PC-9 (cell line): ENCODE data around the gene BCKDHB. TPM values are rescaled to one million over a fixed set of nuclear protein-coding genes. Genes with fewer than 3 reads are reported as not detected.

Experiments
- BruUV-seq: library from RNA; stranded (reverse); fragments of 400-500 nt; replicated peaks from 2 replicates; lab custom pipeline; 2021; lab: Mats Ljungman, UMichigan
- CTCF ChIA-PET: fragments of 300-600 bp; sonication (Branson Sonifier 250); formaldehyde crosslinking; loops from one replicate; lab custom pipeline; 2022; ENCODE audit warnings: antibody characterized with exemption; lab: Charles Lee
- POLR2A ChIA-PET: fragments of 300-600 bp; sonication (Branson Sonifier 250); formaldehyde crosslinking; loops from one replicate; lab custom pipeline; 2022; ENCODE audit warnings: antibody characterized with exemption; ENCODE audit not compliant: unreplicated experiment; lab: Charles Lee
- DNase-seq, 2 experiments: peaks; one replicate each; pipeline versions ENCODE4 v3.0.0 to v3.0.0-alpha.2; 2015 to 2022; ENCODE audit warnings: mixed read lengths in 1 of 2
- H2AFZ ChIP-seq: fragments of 200-600 bp; sonication (generic); 2 replicates; pipeline ENCODE4 v1.8.1; 2017; ENCODE audit warnings: antibody characterized with exemption
- H3F3A ChIP-seq: fragments of 200-600 bp; sonication (generic); 2 replicates; pipeline ENCODE4 v1.8.1; 2017; ENCODE audit warnings: antibody characterized with exemption, mild to moderate bottlenecking, low read depth; ENCODE audit not compliant: insufficient read depth
- H3K27ac ChIP-seq: fragments of 200-600 bp; sonication (generic); 2 replicates; pipeline ENCODE4 v1.6.1; 2016; ENCODE audit warnings: mixed run types
- H3K27me3 ChIP-seq: fragments of 200-600 bp; sonication (generic); 2 replicates; pipeline ENCODE4 v1.6.1; 2016; ENCODE audit warnings: low read depth, mixed run types; ENCODE audit not compliant: insufficient read depth
- H3K36me3 ChIP-seq: fragments of 200-600 bp; sonication (generic); 2 replicates; pipeline ENCODE4 v1.6.1; 2016; ENCODE audit warnings: low read depth, mixed run types
- H3K4me1 ChIP-seq: fragments of 200-600 bp; sonication (generic); replicated peaks from 2 replicates; pipeline ENCODE4 v1.6.1; 2016; ENCODE audit warnings: mixed run types; ENCODE audit not compliant: insufficient read depth
- H3K4me2 ChIP-seq: fragments of 200-600 bp; sonication (generic); 2 replicates; pipeline ENCODE4 v1.6.1; 2017; ENCODE audit warnings: mixed run types
- H3K4me3 ChIP-seq: fragments of 200-600 bp; sonication (generic); 2 replicates; pipeline ENCODE4 v1.6.1; 2016; ENCODE audit warnings: mixed run types
- H3K79me2 ChIP-seq: fragments of 200-600 bp; sonication (generic); 2 replicates; pipeline ENCODE4 v1.6.1; 2017; ENCODE audit warnings: low read depth, mixed run types
- H3K9me2 ChIP-seq: fragments of 200-600 bp; sonication (generic); 2 replicates; pipeline ENCODE4 v1.8.1; 2017; ENCODE audit warnings: mild to moderate bottlenecking; ENCODE audit not compliant: insufficient read depth
- H3K9me3 ChIP-seq: fragments of 200-600 bp; sonication (generic); 2 replicates; pipeline ENCODE4 v1.8.1; 2016; ENCODE audit warnings: low read depth; ENCODE audit not compliant: insufficient read depth
- H4K20me1 ChIP-seq: fragments of 200-600 bp; sonication (generic); 2 replicates; pipeline ENCODE4 v1.8.1; 2017; ENCODE audit not compliant: insufficient read depth
- CTCF ChIP-seq: fragments of 200-600 bp; sonication (generic); conservative IDR thresholded peaks from 2 replicates; pipeline ENCODE4 v1.6.1; 2017; ENCODE audit warnings: mixed run types, antibody characterized with exemption, mild to moderate bottlenecking, moderate library complexity
- EZH2 ChIP-seq: fragments of 200-600 bp; sonication (generic); IDR thresholded peaks from 2 replicates; pipeline ENCODE4 v1.8.0; 2017; ENCODE audit warnings: antibody characterized with exemption, low read depth
- intact Hi-C: fragments of 100-400 bp; cut with micrococcal nuclease; formaldehyde crosslinking; loops from one replicate; pipeline ENCODE4 v1.10.0; 2022; ENCODE audit not compliant: unreplicated experiment
- total RNA-seq: library from RNA; stranded (reverse); gene quantifications from 2 replicates; pipeline ENCODE4 v1.2.3, GENCODE V29; 2021

The BCKDHB gene
- total RNA-seq, 1 experiment from 2014 or later, result 29.7 TPM

- Histone ChIP-seq H3K27ac (no peak overlapping the region), H2AFZ (no peak overlapping the region), H3F3A (no peaks in the 10 kb centered on the region), H3K4me3 (no peak overlapping the region), H3K36me3 (no peaks in the 10 kb centered on the region), H4K20me1 (no peaks in the 10 kb centered on the region), H3K27me3 (no peaks in the 10 kb centered on the region), H3K4me2 (no peak overlapping the region), H3K79me2 (no peaks in the 10 kb centered on the region), H3K9me2 (no peaks in the 10 kb centered on the region), H3K4me1 (no peaks in the 10 kb centered on the region), H3K9me3 (no peaks in the 10 kb centered on the region)
- no TSS peak for BruUV-seq
- ChIA-PET CTCF (no interaction called here), POLR2A (no interaction called here)
- intact Hi-C loops, result no loop called here
- TF ChIP-seq CTCF, result no peak
- TF ChIP-seq EZH2, result no peak
- DNase-seq, result no peak
These were observed 138.6 kb downstream of the BCKDHB start for GRCh38 chr6:80245043-80245442.

- Histone ChIP-seq H3K27me3 (no peaks in the 10 kb centered on the region), H3F3A (no peaks in the 10 kb centered on the region), H2AFZ (no peak overlapping the region), H3K27ac (no peak overlapping the region), H3K4me1 (no peaks in the 10 kb centered on the region), H3K4me3 (no peak overlapping the region), H3K9me2 (no peaks in the 10 kb centered on the region), H4K20me1 (no peaks in the 10 kb centered on the region), H3K79me2 (no peaks in the 10 kb centered on the region), H3K9me3 (no peaks in the 10 kb centered on the region), H3K4me2 (no peak overlapping the region), H3K36me3 (no peaks in the 10 kb centered on the region)
- TF ChIP-seq EZH2, result no peak
- no peak for TF ChIP-seq CTCF
- CTCF ChIA-PET, result no interaction called here
- BruUV-seq, result no TSS peak
- no peak for DNase-seq
- intact Hi-C loops, result no loop called here
- POLR2A ChIA-PET, result no interaction called here
These were observed 143.4 kb downstream of the BCKDHB start for GRCh38 chr6:80249897-80250296.

- Histone ChIP-seq H3K9me2 (no peaks in the 10 kb centered on the region), H4K20me1 (no peaks in the 10 kb centered on the region), H2AFZ (no peak overlapping the region), H3K79me2 (no peaks in the 10 kb centered on the region), H3K36me3 (no peaks in the 10 kb centered on the region), H3K4me3 (no peak overlapping the region), H3K27me3 (no peaks in the 10 kb centered on the region), H3F3A (no peaks in the 10 kb centered on the region), H3K4me2 (no peak overlapping the region), H3K9me3 (no peaks in the 10 kb centered on the region), H3K4me1 (no peaks in the 10 kb centered on the region), H3K27ac (no peak overlapping the region)
- no TSS peak for BruUV-seq
- DNase-seq, result no peak
- intact Hi-C loops, result no loop called here
- CTCF ChIA-PET, result no interaction called here
- POLR2A ChIA-PET, result no interaction called here
- TF ChIP-seq EZH2 (no peak), CTCF (no peak)
These were observed 144.0 kb downstream of the BCKDHB start for GRCh38 chr6:80250391-80250997.
